ENCODE results near the gene HMOX2.

DNA sequence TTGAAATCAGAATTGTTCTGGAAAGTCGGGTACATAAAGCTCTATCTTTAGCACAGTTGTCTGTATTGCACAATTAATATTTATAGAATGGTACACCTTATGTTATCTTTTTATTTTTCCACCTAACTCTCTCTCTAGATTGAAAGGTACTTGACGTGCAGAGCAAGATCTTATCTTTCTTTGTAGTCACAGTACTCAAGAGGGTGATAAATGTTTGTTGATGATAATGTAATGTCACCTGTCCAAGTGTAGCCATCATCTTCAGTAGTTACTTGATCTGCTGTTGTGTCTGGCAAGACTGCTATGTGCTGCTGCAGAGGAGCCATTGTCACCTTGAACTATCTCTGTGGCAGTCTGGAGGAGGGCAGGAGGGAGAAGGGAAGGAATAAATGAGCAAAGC is 5.3 kb downstream of the HMOX2 start:
- TF ChIP-seq, protein P1, sequence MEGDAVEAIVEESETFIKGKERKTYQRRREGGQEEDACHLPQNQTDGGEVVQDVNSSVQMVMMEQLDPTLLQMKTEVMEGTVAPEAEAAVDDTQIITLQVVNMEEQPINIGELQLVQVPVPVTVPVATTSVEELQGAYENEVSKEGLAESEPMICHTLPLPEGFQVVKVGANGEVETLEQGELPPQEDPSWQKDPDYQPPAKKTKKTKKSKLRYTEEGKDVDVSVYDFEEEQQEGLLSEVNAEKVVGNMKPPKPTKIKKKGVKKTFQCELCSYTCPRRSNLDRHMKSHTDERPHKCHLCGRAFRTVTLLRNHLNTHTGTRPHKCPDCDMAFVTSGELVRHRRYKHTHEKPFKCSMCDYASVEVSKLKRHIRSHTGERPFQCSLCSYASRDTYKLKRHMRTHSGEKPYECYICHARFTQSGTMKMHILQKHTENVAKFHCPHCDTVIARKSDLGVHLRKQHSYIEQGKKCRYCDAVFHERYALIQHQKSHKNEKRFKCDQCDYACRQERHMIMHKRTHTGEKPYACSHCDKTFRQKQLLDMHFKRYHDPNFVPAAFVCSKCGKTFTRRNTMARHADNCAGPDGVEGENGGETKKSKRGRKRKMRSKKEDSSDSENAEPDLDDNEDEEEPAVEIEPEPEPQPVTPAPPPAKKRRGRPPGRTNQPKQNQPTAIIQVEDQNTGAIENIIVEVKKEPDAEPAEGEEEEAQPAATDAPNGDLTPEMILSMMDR (IDR thresholded peaks at IDR 0.05) = no peak
- TF ChIP-seq POLR2A (IDR thresholded peaks at IDR 0.05) = no peak

Measured in transverse colon (tissue), 3 donors.